DND-41 (cell line): ENCODE data around the gene BRSK2.

Experiments
- ATAC-seq: fragments of 200-7000 bp; cut with Tn5 transposase; 3 replicates; pipeline ENCODE4 v1.9.1; 2021; ENCODE audit warnings: low read depth; ENCODE audit not compliant: insufficient read depth
- DNase-seq: peaks from one replicate; pipeline ENCODE4 v3.0.0-alpha.2; 2020
- H2AFZ ChIP-seq: 2 replicates; pipeline ENCODE4 v1.6.0; 2012; ENCODE audit warnings: low read depth, low read length
- H3K27ac ChIP-seq: 2 replicates; pipeline ENCODE4 v1.5.1; 2012; ENCODE audit warnings: low read length, inconsistent platforms
- H3K27me3 ChIP-seq: fragments of 200-600 bp; sonication (generic); 2 replicates; pipeline ENCODE4 v1.6.0; 2012; ENCODE audit warnings: low read length, mild to moderate bottlenecking, inconsistent platforms; ENCODE audit not compliant: insufficient read depth, poor library complexity
- H3K36me3 ChIP-seq: 2 replicates; pipeline ENCODE4 v1.5.1; 2012; ENCODE audit warnings: low read length, inconsistent platforms; ENCODE audit not compliant: insufficient read depth
- H3K4me1 ChIP-seq: 2 replicates; pipeline ENCODE4 v1.5.1; 2012; ENCODE audit warnings: mild to moderate bottlenecking, low read length; ENCODE audit not compliant: insufficient read depth
- H3K4me2 ChIP-seq: 2 replicates; pipeline ENCODE4 v1.6.0; 2012; ENCODE audit warnings: mild to moderate bottlenecking, moderate library complexity, low read length, inconsistent platforms; ENCODE audit not compliant: insufficient read depth
- H3K4me3 ChIP-seq, 2 experiments: fragments of 200-600 bp in 1 of 2; shearing (Covaris generic) in 1 of 2; 2 replicates each; pipeline ENCODE4 v1.5.1; 2012 to 2016; ENCODE audit warnings: inconsistent platforms in 2 of 2, low read length in 2 of 2, mild to moderate bottlenecking in 2 of 2, low read depth in 1 of 2, moderate library complexity in 1 of 2
- H3K79me2 ChIP-seq: 2 replicates; pipeline ENCODE4 v1.6.0; 2012; ENCODE audit warnings: low read length, inconsistent platforms; ENCODE audit not compliant: insufficient read depth
- H3K9ac ChIP-seq: 2 replicates; pipeline ENCODE4 v1.6.0; 2012; ENCODE audit warnings: low read depth, mild to moderate bottlenecking, inconsistent platforms, low read length, moderate library complexity
- H3K9me3 ChIP-seq: 2 replicates; pipeline ENCODE4 v1.5.1; 2012; ENCODE audit warnings: low read length, moderate library complexity, mild to moderate bottlenecking, inconsistent platforms; ENCODE audit not compliant: insufficient read depth, severe bottlenecking
- H4K20me1 ChIP-seq: 2 replicates; pipeline ENCODE4 v1.6.0; 2012; ENCODE audit warnings: low read length; ENCODE audit not compliant: insufficient read depth
- CTCF ChIP-seq: IDR thresholded peaks from 2 replicates; pipeline ENCODE4 v1.5.1; 2012; ENCODE audit warnings: borderline replicate concordance, low read length, moderate library complexity, mild to moderate bottlenecking; ENCODE audit not compliant: poor library complexity, severe bottlenecking; ENCODE audit errors: extremely low read depth
- EZH2 ChIP-seq: IDR thresholded peaks from 3 replicates; pipeline ENCODE4 v1.6.1; 2012; ENCODE audit warnings: borderline replicate concordance, low read depth, mild to moderate bottlenecking, moderate library complexity, low read length, inconsistent platforms; ENCODE audit not compliant: severe bottlenecking

The BRSK2 gene

GRCh38 chr11:1496091-1496760 lies 106.5 kb downstream of the BRSK2 start:
- Histone ChIP-seq H4K20me1 (peaks cover 59% of the 10 kb centered on the region), H3K79me2 (peaks cover 91% of the 10 kb centered on the region), H3K4me3 (no peak overlapping the region), H3K36me3 (peaks cover 14% of the 10 kb centered on the region; the same call in 1 of the 2 replicates), H3K27me3 (no peaks in the 10 kb centered on the region), H3K4me1 (no peaks in the 10 kb centered on the region), H3K4me2 (no peak overlapping the region), H3K27ac (no peak overlapping the region), H2AFZ (no peak overlapping the region), H3K9ac (no peak overlapping the region), H3K9me3 (no peaks in the 10 kb centered on the region)
- DNase-seq (no peak), ATAC-seq (no peak)
- TF ChIP-seq EZH2, result no peak

- Histone ChIP-seq H2AFZ (no peak overlapping the region), H3K9ac (no peak overlapping the region), H3K9me3 (no peaks in the 10 kb centered on the region), H3K36me3 (peaks cover 14% of the 10 kb centered on the region; the same call in 1 of the 2 replicates), H3K27me3 (no peaks in the 10 kb centered on the region), H3K27ac (no peak overlapping the region), H3K4me2 (no peak overlapping the region), H3K4me1 (no peaks in the 10 kb centered on the region), H3K4me3 (no peak overlapping the region), H4K20me1 (peaks cover 59% of the 10 kb centered on the region), H3K79me2 (peaks cover 91% of the 10 kb centered on the region)
- ATAC-seq, result no peak
- TF ChIP-seq EZH2 (no peak), CTCF (no peak)
- DNase-seq, result no peak
These were observed 107.0 kb downstream of the BRSK2 start for GRCh38 chr11:1496761-1497095.

GRCh38 chr11:1497600-1497999 lies 107.9 kb downstream of the BRSK2 start:
- peaks cover 92% of the 10 kb centered on the region for H3K79me2 ChIP-seq
- peaks cover 14% of the 10 kb centered on the region; the same call in 1 of the 2 replicates for H3K36me3 ChIP-seq
- no peaks in the 10 kb centered on the region for H3K4me1 ChIP-seq
- H3K9me3 ChIP-seq, result no peaks in the 10 kb centered on the region
- ATAC-seq (no peak), DNase-seq (no peak)
- TF ChIP-seq EZH2, result no peak
- TF ChIP-seq CTCF, result no peak
- H3K27ac ChIP-seq, result no peak overlapping the region
- no peak overlapping the region for H2AFZ ChIP-seq
- H3K27me3 ChIP-seq, result no peaks in the 10 kb centered on the region
- peaks cover 63% of the 10 kb centered on the region for H4K20me1 ChIP-seq
- no peak overlapping the region for H3K9ac ChIP-seq
- no peak overlapping the region for H3K4me2 ChIP-seq
- no peak overlapping the region for H3K4me3 ChIP-seq

- Histone ChIP-seq H3K9ac (no peak overlapping the region), H3K27me3 (no peaks in the 10 kb centered on the region), H3K79me2 (peaks cover 92% of the 10 kb centered on the region), H3K4me3 (no peak overlapping the region), H4K20me1 (peaks cover 66% of the 10 kb centered on the region), H3K9me3 (no peaks in the 10 kb centered on the region), H3K4me1 (no peaks in the 10 kb centered on the region), H2AFZ (no peak overlapping the region), H3K27ac (no peak overlapping the region), H3K36me3 (peaks cover 14% of the 10 kb centered on the region; the same call in 1 of the 2 replicates), H3K4me2 (no peak overlapping the region)
- no peak for DNase-seq
- ATAC-seq, result no peak
- TF ChIP-seq EZH2, result no peak
These were observed 108.5 kb downstream of the BRSK2 start for GRCh38 chr11:1498262-1498661.
